Gastrocnemius medialis (tissue), 4 donors: ENCODE measurements around the gene PRRT1B. TPM values are rescaled to one million over a fixed set of nuclear protein-coding genes. Genes with fewer than 3 reads are reported as not detected.

Experiments
- ATAC-seq, 2 donors: fragments of 150-250 bp; one replicate each; pipeline ENCODE4 v1.9.1; 2016
- DNase-seq, 2 donors: peaks; one replicate each; pipeline ENCODE4 v3.0.0-alpha.2; 2019
- H3K27ac ChIP-seq, 4 donors: fragments of 200-600 bp; sonication (generic); 1 replicate in 1 of 4; 2 replicates in 3 of 4; pipeline ENCODE4 v1.5.1; 2016 to 2018; ENCODE audit warnings: mild to moderate bottlenecking in 2 of 4, moderate library complexity in 1 of 4
- H3K27me3 ChIP-seq, 3 donors: fragments of 200-600 bp; sonication (generic) in 2 of 3; 1 replicate in 1 of 3; 2 replicates in 2 of 3; pipeline versions ENCODE4 v1.5.1 to v1.6.0; 2016 to 2019; ENCODE audit warnings: mild to moderate bottlenecking in 1 of 3, moderate library complexity in 1 of 3
- H3K36me3 ChIP-seq, 2 donors: fragments of 200-600 bp; sonication (generic) in 1 of 2; one replicate each; pipeline ENCODE4 v1.5.1; 2017 to 2018
- H3K4me1 ChIP-seq, 2 donors: fragments of 200-600 bp; sonication (generic) in 1 of 2; one replicate each; pipeline ENCODE4 v1.5.1; 2016 to 2017; ENCODE audit warnings: mild to moderate bottlenecking in 2 of 2
- H3K4me3 ChIP-seq, 4 donors: fragments of 200-600 bp; sonication (generic) in 3 of 4; 1 replicate in 1 of 4; 2 replicates in 3 of 4; pipeline ENCODE4 v1.5.1; 2016 to 2019; ENCODE audit warnings: mild to moderate bottlenecking in 2 of 4
- H3K9me3 ChIP-seq, 3 donors: fragments of 200-600 bp; sonication (generic) in 2 of 3; 1 replicate in 1 of 3; 2 replicates in 2 of 3; pipeline ENCODE4 v1.5.1; 2016 to 2019
- POLR2A ChIP-seq, 2 donors: fragments of 450-650 bp; IDR thresholded peaks; one replicate each; pipeline ENCODE4 v1.6.1; 2017; ENCODE audit warnings: antibody characterized with exemption in 2 of 2, mild to moderate bottlenecking in 2 of 2, moderate library complexity in 2 of 2
- in situ Hi-C, 4 donors: fragments of 200-750 bp; cut with MboI; loops; one replicate each; pipeline versions ENCODE4 v1.15.0 to v1.8.0; 2017; ENCODE audit warnings: low sequenced_read_pairs in 4 of 4
- intact Hi-C: fragments of 100-400 bp; cut with DNase I; formaldehyde crosslinking; loops from one replicate; pipeline ENCODE4 v1.15.1; 2023; ENCODE audit warnings: low total_unique reads
- total RNA-seq, 4 donors: library from RNA; depleted of rRNA; stranded (reverse); fragments of >200 nt; gene quantifications; one replicate each; pipeline versions ENCODE4 v1.1.0 to v1.2.3, GENCODE V29; 2016
- TF ChIP-seq, protein P1 (sequence below), 5 experiments: fragments of 450-650 bp in 3 of 5; fragments of 200-600 bp in 2 of 5; sonication (generic) in 2 of 5; IDR thresholded peaks in 4 of 5; conservative IDR thresholded peaks in 1 of 5; 1 replicate in 4 of 5; 2 replicates in 1 of 5; pipeline ENCODE4 v1.5.1; 2016 to 2019; ENCODE audit warnings: antibody characterized with exemption in 5 of 5, mild to moderate bottlenecking in 3 of 5, moderate library complexity in 3 of 5

PRRT1B gene
- total RNA-seq, 4 donors from 2014 or later, result not detected

DNA sequence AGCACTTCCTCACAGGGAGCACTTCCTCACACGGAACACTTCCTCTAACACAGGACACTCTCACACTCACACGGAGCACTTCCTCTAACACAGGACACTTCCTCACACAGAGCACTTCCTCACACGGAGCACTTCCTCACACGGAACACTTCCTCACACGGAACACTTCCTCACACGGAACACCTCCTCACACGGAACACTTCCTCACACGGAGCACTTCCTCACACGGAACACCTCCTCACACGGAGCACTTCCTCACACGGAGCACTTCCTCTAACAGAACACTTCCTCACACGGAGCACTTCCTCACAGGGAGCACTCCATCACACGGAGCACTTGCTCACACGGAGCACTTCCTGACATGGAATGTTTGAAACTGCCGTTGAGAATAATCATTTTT, 29.2 kb upstream of the PRRT1B start:
- no peaks in the 10 kb centered on the region for H3K9me3 ChIP-seq
- peaks cover 21 to 31% of the 10 kb centered on the region in 2 donors for H3K4me1 ChIP-seq
- ATAC-seq, result no peak
- H3K4me3 ChIP-seq, result no peak overlapping the region
- H3K36me3 ChIP-seq, result peaks cover 0 to 66% of the 10 kb centered on the region in 2 donors
- H3K27me3 ChIP-seq, result no peaks in the 10 kb centered on the region
- TF ChIP-seq, protein P1, sequence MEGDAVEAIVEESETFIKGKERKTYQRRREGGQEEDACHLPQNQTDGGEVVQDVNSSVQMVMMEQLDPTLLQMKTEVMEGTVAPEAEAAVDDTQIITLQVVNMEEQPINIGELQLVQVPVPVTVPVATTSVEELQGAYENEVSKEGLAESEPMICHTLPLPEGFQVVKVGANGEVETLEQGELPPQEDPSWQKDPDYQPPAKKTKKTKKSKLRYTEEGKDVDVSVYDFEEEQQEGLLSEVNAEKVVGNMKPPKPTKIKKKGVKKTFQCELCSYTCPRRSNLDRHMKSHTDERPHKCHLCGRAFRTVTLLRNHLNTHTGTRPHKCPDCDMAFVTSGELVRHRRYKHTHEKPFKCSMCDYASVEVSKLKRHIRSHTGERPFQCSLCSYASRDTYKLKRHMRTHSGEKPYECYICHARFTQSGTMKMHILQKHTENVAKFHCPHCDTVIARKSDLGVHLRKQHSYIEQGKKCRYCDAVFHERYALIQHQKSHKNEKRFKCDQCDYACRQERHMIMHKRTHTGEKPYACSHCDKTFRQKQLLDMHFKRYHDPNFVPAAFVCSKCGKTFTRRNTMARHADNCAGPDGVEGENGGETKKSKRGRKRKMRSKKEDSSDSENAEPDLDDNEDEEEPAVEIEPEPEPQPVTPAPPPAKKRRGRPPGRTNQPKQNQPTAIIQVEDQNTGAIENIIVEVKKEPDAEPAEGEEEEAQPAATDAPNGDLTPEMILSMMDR (IDR thresholded peaks at IDR 0.05 in 4 of 5, conservative IDR thresholded peaks at IDR 0.05 in 1 of 5), result no peak
- TF ChIP-seq POLR2A (IDR thresholded peaks at IDR 0.05), result no peak
- no peak for DNase-seq
- peak overlapping the region in 3 of 4 donors; percentile 78 to 89 (median 86) for H3K27ac ChIP-seq
- in situ Hi-C loops, result no loop called here
- intact Hi-C loops, result no loop called here

DNA sequence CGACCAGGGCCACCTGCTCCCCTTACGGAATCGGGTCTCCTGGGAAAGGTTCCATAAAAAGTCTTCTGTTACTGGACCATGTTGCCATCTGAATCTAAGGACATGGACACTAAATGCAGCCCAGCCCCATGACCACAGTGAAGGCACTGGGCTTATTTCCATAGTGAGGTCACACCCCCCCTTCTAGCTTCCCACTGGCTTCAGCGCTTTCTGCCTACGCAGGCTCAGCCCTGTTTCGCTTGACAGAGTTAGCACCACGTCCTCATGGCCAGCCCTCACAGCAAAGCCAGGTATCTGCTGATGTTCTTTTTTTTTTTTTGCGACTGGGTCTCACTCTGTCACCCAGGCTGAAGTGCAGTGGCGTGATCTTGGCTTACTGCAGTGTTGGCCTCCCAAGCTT, 28.4 kb upstream of the PRRT1B start:
- no peak overlapping the region for H3K4me3 ChIP-seq
- H3K9me3 ChIP-seq, result no peaks in the 10 kb centered on the region
- ATAC-seq, result peak; percentile 45 to 68
- intact Hi-C loops (no loop called here), in situ Hi-C loops (no loop called here)
- H3K27ac ChIP-seq, result peak overlapping the region; percentile 78 to 89 (median 82)
- H3K36me3 ChIP-seq, result peaks cover 0 to 66% of the 10 kb centered on the region in 2 donors
- no peak for TF ChIP-seq POLR2A (IDR thresholded peaks at IDR 0.05)
- TF ChIP-seq, protein P1 (IDR thresholded peaks at IDR 0.05 in 4 of 5, conservative IDR thresholded peaks at IDR 0.05 in 1 of 5), result no peak
- DNase-seq, result peak; percentile 53 to 71
- no peaks in the 10 kb centered on the region for H3K27me3 ChIP-seq
- H3K4me1 ChIP-seq, result peaks cover 21 to 31% of the 10 kb centered on the region in 2 donors

DNA sequence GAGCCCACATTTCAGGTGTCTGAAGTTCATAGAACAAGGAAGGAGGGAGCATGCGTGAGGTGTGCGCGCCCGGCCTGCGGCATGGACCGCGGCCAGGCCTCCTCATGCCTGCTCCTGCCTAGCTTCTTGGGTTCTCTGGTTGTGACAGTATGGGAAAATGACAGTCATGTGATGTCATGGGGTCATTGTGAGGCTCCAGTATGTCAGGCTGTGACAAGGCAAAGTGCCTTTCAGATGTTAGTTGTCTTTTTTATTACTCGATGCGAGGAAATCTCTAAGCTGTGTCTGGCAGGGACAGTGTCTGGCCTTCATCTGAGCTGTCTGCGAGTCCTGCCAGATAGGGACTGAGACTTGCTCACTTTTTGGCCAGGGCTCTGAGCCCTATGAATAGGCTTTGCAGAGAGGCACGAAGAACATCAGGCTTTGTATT, 27.5 kb upstream of the PRRT1B start:
- Histone ChIP-seq H3K4me1 (peaks cover 21 to 31% of the 10 kb centered on the region in 2 donors), H3K9me3 (no peaks in the 10 kb centered on the region), H3K4me3 (no peak overlapping the region), H3K36me3 (peaks cover 0 to 69% of the 10 kb centered on the region in 2 donors), H3K27me3 (no peaks in the 10 kb centered on the region), H3K27ac (peak overlapping the region; percentile 78 to 89 (median 82))
- ATAC-seq, result peak; percentile 83
- in situ Hi-C loops, result no loop called here
- TF ChIP-seq, protein P1 (IDR thresholded peaks at IDR 0.05 in 4 of 5, conservative IDR thresholded peaks at IDR 0.05 in 1 of 5), result no peak
- TF ChIP-seq POLR2A (IDR thresholded peaks at IDR 0.05), result no peak
- intact Hi-C loops, result no loop called here
- peak; percentile 44 to 76 for DNase-seq

DNA sequence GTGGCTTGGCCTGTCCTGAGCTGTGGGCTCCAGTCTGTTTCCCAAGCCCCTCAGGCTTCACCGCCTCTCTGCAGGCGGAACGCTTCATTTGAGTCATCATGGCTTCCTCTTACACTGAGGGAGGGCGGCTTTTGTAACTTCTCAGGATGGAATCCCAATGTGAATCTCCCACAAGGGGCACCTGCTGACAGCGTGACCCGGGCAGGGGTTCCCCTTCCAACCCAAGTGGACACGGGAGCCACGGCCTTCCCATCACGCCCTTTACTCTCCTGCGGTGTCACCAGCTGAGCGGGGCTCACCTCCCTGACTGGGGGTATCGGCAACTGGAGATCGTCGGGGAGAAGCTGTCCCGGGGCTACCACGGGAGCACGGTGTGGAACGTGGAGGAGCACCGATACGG, 26.8 kb upstream of the PRRT1B start:
- Histone ChIP-seq H3K4me3 (no peak overlapping the region), H3K27ac (peak overlapping the region; percentile 78 to 89 (median 82)), H3K4me1 (peaks cover 21 to 31% of the 10 kb centered on the region in 2 donors), H3K9me3 (no peaks in the 10 kb centered on the region), H3K27me3 (no peaks in the 10 kb centered on the region), H3K36me3 (peaks cover 0 to 70% of the 10 kb centered on the region in 2 donors)
- TF ChIP-seq POLR2A (IDR thresholded peaks at IDR 0.05), result no peak
- TF ChIP-seq, protein P1 (IDR thresholded peaks at IDR 0.05 in 4 of 5, conservative IDR thresholded peaks at IDR 0.05 in 1 of 5), result no peak
- ATAC-seq, result no peak
- intact Hi-C loops (no loop called here), in situ Hi-C loops (no loop called here)
- no peak for DNase-seq

DNA sequence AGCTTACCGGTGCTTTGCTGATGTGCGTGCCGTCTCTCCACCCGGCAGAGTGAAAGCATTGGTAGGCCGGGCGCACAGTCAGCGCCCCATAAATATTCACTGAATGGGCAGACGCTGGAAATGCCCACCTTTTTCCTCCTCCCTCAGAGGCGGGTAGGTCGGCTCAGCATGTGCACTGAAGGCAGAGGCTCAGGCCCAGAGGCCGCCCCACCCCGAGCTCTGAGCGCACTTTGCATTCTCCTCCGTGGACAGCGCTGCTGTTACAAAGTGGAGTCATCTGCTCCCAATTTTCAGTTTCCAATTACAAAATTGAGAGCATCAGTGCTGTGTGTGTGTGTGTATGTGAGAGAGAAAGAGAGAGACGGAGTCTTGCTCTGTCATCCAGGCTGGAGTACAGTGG, 24.8 kb upstream of the PRRT1B start:
- Histone ChIP-seq H3K4me1 (peaks cover 20 to 21% of the 10 kb centered on the region in 2 donors), H3K27ac (no peak overlapping the region), H3K36me3 (peaks cover 0 to 81% of the 10 kb centered on the region in 2 donors), H3K27me3 (no peaks in the 10 kb centered on the region), H3K4me3 (no peak overlapping the region), H3K9me3 (no peaks in the 10 kb centered on the region)
- DNase-seq, result no peak
- TF ChIP-seq, protein P1 (IDR thresholded peaks at IDR 0.05 in 4 of 5, conservative IDR thresholded peaks at IDR 0.05 in 1 of 5), result no peak
- TF ChIP-seq POLR2A (IDR thresholded peaks at IDR 0.05), result no peak
- in situ Hi-C loops (no loop called here), intact Hi-C loops (no loop called here)
- ATAC-seq, result no peak
